K562 (cell line): ENCODE results near the gene PPT1. TPM values are rescaled to one million over a fixed set of nuclear protein-coding genes. Genes with fewer than 3 reads are reported as not detected.

Experiments used
- CHCHD3 ChIP-seq: fragments of 250-450 bp; sonication (Bioruptor Pico); IDR thresholded peaks from 2 replicates; pipeline ENCODE4 v2.1.2; 2022; ENCODE audit warnings: mild to moderate bottlenecking
- CREM ChIP-seq: IDR thresholded peaks from 2 replicates; pipeline ENCODE4 v1.6.1; 2014; ENCODE audit warnings: antibody characterized with exemption, low read depth
- EHMT2 ChIP-seq: fragments of 450-650 bp; IDR thresholded peaks from 2 replicates; pipeline ENCODE4 v1.6.1; 2018; ENCODE audit warnings: antibody characterized with exemption
- HMGN3 ChIP-seq: IDR thresholded peaks from 2 replicates; pipeline ENCODE4 v1.6.1; 2011; ENCODE audit warnings: borderline replicate concordance, low read depth, mild to moderate bottlenecking, mixed read lengths, low read length; ENCODE audit not compliant: insufficient read length; ENCODE audit errors: extremely low read depth
- KLF1 ChIP-seq: fragments of 450-650 bp; IDR thresholded peaks from 2 replicates; pipeline ENCODE4 v1.6.1; 2016; ENCODE audit warnings: missing genetic modification characterization, missing compliant biosample characterization
- LCOR ChIP-seq: sonication (generic); formaldehyde crosslinking; IDR thresholded peaks from 2 replicates; pipeline ENCODE4 v1.8.0; 2022; ENCODE audit warnings: mild to moderate bottlenecking, missing genetic modification reagents
- NFRKB ChIP-seq: fragments of 450-650 bp; IDR thresholded peaks from 2 replicates; pipeline ENCODE4 v1.6.1; 2016; ENCODE audit warnings: low read depth
- NFXL1 ChIP-seq: fragments of 450-650 bp; formaldehyde crosslinking; IDR thresholded peaks from 2 replicates; pipeline ENCODE4 v1.4.0; 2021; ENCODE audit warnings: mild to moderate bottlenecking
- RBM15 ChIP-seq: fragments of 200-400 bp; formaldehyde crosslinking; IDR thresholded peaks from 2 replicates; pipeline ENCODE4 v1.6.1; 2018; ENCODE audit warnings: mild to moderate bottlenecking, low read length, moderate library complexity; ENCODE audit not compliant: insufficient read depth
- RBM34 ChIP-seq: fragments of 200-400 bp; formaldehyde crosslinking; IDR thresholded peaks from 2 replicates; pipeline ENCODE4 v1.6.1; 2018; ENCODE audit warnings: low read length, borderline replicate concordance; ENCODE audit not compliant: insufficient read depth
- SMARCE1 ChIP-seq: fragments of 450-650 bp; IDR thresholded peaks from 2 replicates; pipeline ENCODE4 v1.7.1; 2016; ENCODE audit warnings: mild to moderate bottlenecking
- SP1 ChIP-seq: sonication (generic); formaldehyde crosslinking; IDR thresholded peaks from 2 replicates; pipeline ENCODE4 v1.8.1; 2022; ENCODE audit warnings: mild to moderate bottlenecking, missing genetic modification reagents
- TAF1 ChIP-seq: IDR thresholded peaks from 2 replicates; pipeline ENCODE4 v1.6.1; 2011; ENCODE audit warnings: mild to moderate bottlenecking, low read length, moderate library complexity; ENCODE audit not compliant: insufficient read depth, control insufficient read depth, severe bottlenecking; ENCODE audit errors: extremely low read depth
- TEAD1 ChIP-seq, 2 experiments: fragments of 450-650 bp in 1 of 2; sonication (generic) in 1 of 2; formaldehyde crosslinking; IDR thresholded peaks; 2 replicates each; pipeline versions ENCODE4 v1.4.0 to v1.8.0; 2020 to 2022; ENCODE audit warnings: mild to moderate bottlenecking in 2 of 2, missing genetic modification reagents in 1 of 2
- ZNF239 ChIP-seq: fragments of 250-450 bp; sonication (Bioruptor Pico); IDR thresholded peaks from 2 replicates; pipeline ENCODE4 v1.4.0; 2020; ENCODE audit warnings: mild to moderate bottlenecking
- ZNF3 ChIP-seq: fragments of 250-450 bp; sonication (Bioruptor Pico); IDR thresholded peaks from 2 replicates; pipeline ENCODE4 v1.5.0; 2021; ENCODE audit warnings: mild to moderate bottlenecking, moderate library complexity
- ZNF655 ChIP-seq: fragments of 250-450 bp; sonication (Bioruptor Pico); IDR thresholded peaks from 2 replicates; pipeline ENCODE4 v1.5.0; 2021
- polyA plus RNA-seq, 8 experiments: library from polyadenylated mRNA; depleted of rRNA in 4 of 8; stranded (reverse) in 5 of 8; unstranded in 3 of 8; fragments of >200 nt; fragmentation: Nextera tagmentation in 2 of 8; fragmentation: Illumina TruSeq in 1 of 8; extraction: Ambion mirVana in 2 of 8; extraction: Trizol in 1 of 8; gene quantifications; 2 replicates each; pipeline versions ENCODE4 v1.2.1 to v1.2.3, GENCODE V29; 2011 to 2014; ENCODE audit warnings: inconsistent platforms in 1 of 8, missing spikeins in 1 of 8
- total RNA-seq, 7 experiments: library from RNA; depleted of rRNA in 6 of 7; stranded (reverse); fragments of >200 nt in 6 of 7; fragmentation: Illumina TruSeq in 2 of 7; extraction: Trizol in 2 of 7; gene quantifications; 2 replicates each; pipeline versions ENCODE4 v1.2.1 to v1.2.3, GENCODE V29; 2011 to 2021; ENCODE audit warnings: low replicate concordance in 1 of 7
- TF ChIP-seq, protein P1 (sequence below): fragments of 250-450 bp; sonication (Bioruptor Pico); IDR thresholded peaks from 2 replicates; pipeline ENCODE4 v1.5.0; 2020; ENCODE audit warnings: mild to moderate bottlenecking
- TF ChIP-seq, protein P2 (sequence below): fragments of 450-650 bp; IDR thresholded peaks from 2 replicates; pipeline ENCODE4 v1.6.1; 2016; ENCODE audit warnings: low read depth, mild to moderate bottlenecking, moderate library complexity
- TF ChIP-seq, protein P3 (sequence below): fragments of 450-650 bp; conservative IDR thresholded peaks from 2 replicates; pipeline ENCODE4 v1.6.1; 2016; ENCODE audit warnings: missing genetic modification characterization, low read depth, mild to moderate bottlenecking, control low read depth, missing compliant biosample characterization
- TF ChIP-seq, protein P4 (sequence below), 2 experiments: fragments of 450-650 bp; IDR thresholded peaks; 2 replicates each; pipeline ENCODE4 v1.6.1; 2016
- TF ChIP-seq, protein P5 (sequence below): fragments of 200-800 bp; sonication (Bioruptor generic); IDR thresholded peaks from 2 replicates; pipeline ENCODE4 v1.6.1; 2017; ENCODE audit warnings: missing genetic modification characterization, missing compliant biosample characterization

Gene PPT1
- total and polyA plus RNA-seq, 9 of the 15 experiments (the other 6 are each of a cell fraction or from before 2014, with no cell fraction given) = 72.2 to 285 (median 143) TPM

- TF ChIP-seq, protein P1, sequence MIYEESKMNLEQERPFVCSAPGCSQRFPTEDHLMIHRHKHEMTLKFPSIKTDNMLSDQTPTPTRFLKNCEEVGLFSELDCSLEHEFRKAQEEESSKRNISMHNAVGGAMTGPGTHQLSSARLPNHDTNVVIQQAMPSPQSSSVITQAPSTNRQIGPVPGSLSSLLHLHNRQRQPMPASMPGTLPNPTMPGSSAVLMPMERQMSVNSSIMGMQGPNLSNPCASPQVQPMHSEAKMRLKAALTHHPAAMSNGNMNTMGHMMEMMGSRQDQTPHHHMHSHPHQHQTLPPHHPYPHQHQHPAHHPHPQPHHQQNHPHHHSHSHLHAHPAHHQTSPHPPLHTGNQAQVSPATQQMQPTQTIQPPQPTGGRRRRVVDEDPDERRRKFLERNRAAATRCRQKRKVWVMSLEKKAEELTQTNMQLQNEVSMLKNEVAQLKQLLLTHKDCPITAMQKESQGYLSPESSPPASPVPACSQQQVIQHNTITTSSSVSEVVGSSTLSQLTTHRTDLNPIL (CRISPR knock-in tag) = no peak
- TF ChIP-seq NFXL1 (CRISPR knock-in tag) (no peak), ZNF655 (CRISPR knock-in tag) (no peak), CHCHD3 (CRISPR knock-in tag) (no peak), SMARCE1 (peak; percentile 52; the same call in 1 of the 2 replicates), NFRKB (no peak), KLF1 (no peak), HMGN3 (no peak), EHMT2 (no peak), ZNF3 (no peak), TEAD1 (CRISPR knock-in tag; IDR thresholded peaks at IDR 0.05) (peak in 1 of 2 experiments; percentile 97; a peak in 2 of 4 replicates), RBM15 (no peak), LCOR (CRISPR knock-in tag) (no peak), CREM (0 out of 2 replicates have a peak, but pooled peaks have one; percentile 26), SP1 (no peak), RBM34 (no peak), TAF1 (no peak), ZNF239 (CRISPR knock-in tag) (peak; percentile 59; the same call in 1 of the 2 replicates)
- TF ChIP-seq, protein P2, sequence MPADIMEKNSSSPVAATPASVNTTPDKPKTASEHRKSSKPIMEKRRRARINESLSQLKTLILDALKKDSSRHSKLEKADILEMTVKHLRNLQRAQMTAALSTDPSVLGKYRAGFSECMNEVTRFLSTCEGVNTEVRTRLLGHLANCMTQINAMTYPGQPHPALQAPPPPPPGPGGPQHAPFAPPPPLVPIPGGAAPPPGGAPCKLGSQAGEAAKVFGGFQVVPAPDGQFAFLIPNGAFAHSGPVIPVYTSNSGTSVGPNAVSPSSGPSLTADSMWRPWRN = peak; percentile 18; the same call in 1 of the 2 replicates
- TF ChIP-seq, protein P3, sequence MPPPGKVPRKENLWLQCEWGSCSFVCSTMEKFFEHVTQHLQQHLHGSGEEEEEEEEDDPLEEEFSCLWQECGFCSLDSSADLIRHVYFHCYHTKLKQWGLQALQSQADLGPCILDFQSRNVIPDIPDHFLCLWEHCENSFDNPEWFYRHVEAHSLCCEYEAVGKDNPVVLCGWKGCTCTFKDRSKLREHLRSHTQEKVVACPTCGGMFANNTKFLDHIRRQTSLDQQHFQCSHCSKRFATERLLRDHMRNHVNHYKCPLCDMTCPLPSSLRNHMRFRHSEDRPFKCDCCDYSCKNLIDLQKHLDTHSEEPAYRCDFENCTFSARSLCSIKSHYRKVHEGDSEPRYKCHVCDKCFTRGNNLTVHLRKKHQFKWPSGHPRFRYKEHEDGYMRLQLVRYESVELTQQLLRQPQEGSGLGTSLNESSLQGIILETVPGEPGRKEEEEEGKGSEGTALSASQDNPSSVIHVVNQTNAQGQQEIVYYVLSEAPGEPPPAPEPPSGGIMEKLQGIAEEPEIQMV (tag) = no peak
- TF ChIP-seq, protein P4, sequence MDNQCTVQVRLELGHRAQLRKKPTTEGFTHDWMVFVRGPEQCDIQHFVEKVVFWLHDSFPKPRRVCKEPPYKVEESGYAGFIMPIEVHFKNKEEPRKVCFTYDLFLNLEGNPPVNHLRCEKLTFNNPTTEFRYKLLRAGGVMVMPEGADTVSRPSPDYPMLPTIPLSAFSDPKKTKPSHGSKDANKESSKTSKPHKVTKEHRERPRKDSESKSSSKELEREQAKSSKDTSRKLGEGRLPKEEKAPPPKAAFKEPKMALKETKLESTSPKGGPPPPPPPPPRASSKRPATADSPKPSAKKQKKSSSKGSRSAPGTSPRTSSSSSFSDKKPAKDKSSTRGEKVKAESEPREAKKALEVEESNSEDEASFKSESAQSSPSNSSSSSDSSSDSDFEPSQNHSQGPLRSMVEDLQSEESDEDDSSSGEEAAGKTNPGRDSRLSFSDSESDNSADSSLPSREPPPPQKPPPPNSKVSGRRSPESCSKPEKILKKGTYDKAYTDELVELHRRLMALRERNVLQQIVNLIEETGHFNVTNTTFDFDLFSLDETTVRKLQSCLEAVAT (IDR thresholded peaks at IDR 0.05) = no peak
- TF ChIP-seq, protein P5, sequence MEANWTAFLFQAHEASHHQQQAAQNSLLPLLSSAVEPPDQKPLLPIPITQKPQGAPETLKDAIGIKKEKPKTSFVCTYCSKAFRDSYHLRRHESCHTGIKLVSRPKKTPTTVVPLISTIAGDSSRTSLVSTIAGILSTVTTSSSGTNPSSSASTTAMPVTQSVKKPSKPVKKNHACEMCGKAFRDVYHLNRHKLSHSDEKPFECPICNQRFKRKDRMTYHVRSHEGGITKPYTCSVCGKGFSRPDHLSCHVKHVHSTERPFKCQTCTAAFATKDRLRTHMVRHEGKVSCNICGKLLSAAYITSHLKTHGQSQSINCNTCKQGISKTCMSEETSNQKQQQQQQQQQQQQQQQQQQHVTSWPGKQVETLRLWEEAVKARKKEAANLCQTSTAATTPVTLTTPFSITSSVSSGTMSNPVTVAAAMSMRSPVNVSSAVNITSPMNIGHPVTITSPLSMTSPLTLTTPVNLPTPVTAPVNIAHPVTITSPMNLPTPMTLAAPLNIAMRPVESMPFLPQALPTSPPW (CRISPR knock-in tag) = peak; percentile 43; the same call in 1 of the 2 replicates
Observed at GRCh38 chr1:40130892-40131291, 33.8 kb upstream of the PPT1 start (continued).
